8988T (cell line): Measurements from ENCODE around the gene BAIAP2L1.
A peak's percentile ranks its signal among the peaks of the same experiment; 100 is the strongest.
"Not testable (repeated sequence)": the region's sequence is repeated elsewhere in the genome, so short reads cannot be mapped to it uniquely, and the experiment has no call there.

Source experiments
- DNase-seq: peaks from one replicate; pipeline ENCODE4 v3.0.0; 2011

BAIAP2L1 gene

GRCh38 chr7:98317366-98318040, 83.4 kb downstream of the BAIAP2L1 start:
- no peak for DNase-seq

GRCh38 chr7:98315994-98316527, 84.8 kb downstream of the BAIAP2L1 start:
- DNase-seq, result not testable (repeated sequence)

GRCh38 chr7:98315318-98315993, 85.4 kb downstream of the BAIAP2L1 start:
- DNase-seq, result no peak

GRCh38 chr7:98314469-98314868, 86.4 kb downstream of the BAIAP2L1 start:
- no peak for DNase-seq

- DNase-seq, result no peak
Observed at GRCh38 chr7:98312201-98312600, 88.7 kb downstream of the BAIAP2L1 start.

GRCh38 chr7:98309566-98309965, 91.3 kb downstream of the BAIAP2L1 start:
- no peak for DNase-seq

GRCh38 chr7:98307971-98308466, 92.9 kb downstream of the BAIAP2L1 start:
- DNase-seq, result no peak

GRCh38 chr7:98305951-98306535, 94.8 kb downstream of the BAIAP2L1 start:
- DNase-seq, result no peak

GRCh38 chr7:98303906-98304305, 97.0 kb downstream of the BAIAP2L1 start:
- no peak for DNase-seq

GRCh38 chr7:98303176-98303865, 97.6 kb downstream of the BAIAP2L1 start:
- no peak for DNase-seq

GRCh38 chr7:98301693-98302470, 99.0 kb downstream of the BAIAP2L1 start:
- DNase-seq, result no peak

GRCh38 chr7:98300595-98301372, 100.1 kb downstream of the BAIAP2L1 start:
- no peak for DNase-seq

- no peak for DNase-seq
Observed at GRCh38 chr7:98297626-98298286, 103.1 kb downstream of the BAIAP2L1 start.

- no peak for DNase-seq
Observed at GRCh38 chr7:98296833-98297232, 104.1 kb downstream of the BAIAP2L1 start.

GRCh38 chr7:98295467-98296192, 105.3 kb downstream of the BAIAP2L1 start:
- DNase-seq, result no peak

GRCh38 chr7:98294798-98295382, 106.0 kb downstream of the BAIAP2L1 start:
- peak; percentile 68 for DNase-seq

GRCh38 chr7:98294326-98294725, 106.6 kb downstream of the BAIAP2L1 start:
- DNase-seq, result no peak

GRCh38 chr7:98293746-98294145, 107.1 kb downstream of the BAIAP2L1 start:
- DNase-seq, result no peak

- DNase-seq, result no peak
Observed at GRCh38 chr7:98293265-98293664, 107.6 kb downstream of the BAIAP2L1 start.

GRCh38 chr7:98291717-98292116, 109.2 kb downstream of the BAIAP2L1 start:
- DNase-seq, result no peak
